SW480 (cell line): Measurements from ENCODE around the gene TMEM95.

Experiments used
- DNase-seq: peaks from one replicate; pipeline ENCODE4 v3.0.0-alpha.2; 2016; ENCODE audit warnings: low spot score

Gene TMEM95

GRCh38 chr17:7404737-7405349, 49.9 kb downstream of the TMEM95 start:
- DNase-seq, result no peak

- DNase-seq, result no peak
Measured at GRCh38 chr17:7405350-7406234, 50.6 kb downstream of the TMEM95 start.

- DNase-seq, result no peak
Measured at GRCh38 chr17:7406235-7406825, 51.4 kb downstream of the TMEM95 start.
